ENCODE measurements around the gene EHD2.
"Not testable (repeated sequence)": the region's sequence is repeated elsewhere in the genome, so short reads cannot be mapped to it uniquely, and the experiment has no call there.

The EHD2 gene

DNA sequence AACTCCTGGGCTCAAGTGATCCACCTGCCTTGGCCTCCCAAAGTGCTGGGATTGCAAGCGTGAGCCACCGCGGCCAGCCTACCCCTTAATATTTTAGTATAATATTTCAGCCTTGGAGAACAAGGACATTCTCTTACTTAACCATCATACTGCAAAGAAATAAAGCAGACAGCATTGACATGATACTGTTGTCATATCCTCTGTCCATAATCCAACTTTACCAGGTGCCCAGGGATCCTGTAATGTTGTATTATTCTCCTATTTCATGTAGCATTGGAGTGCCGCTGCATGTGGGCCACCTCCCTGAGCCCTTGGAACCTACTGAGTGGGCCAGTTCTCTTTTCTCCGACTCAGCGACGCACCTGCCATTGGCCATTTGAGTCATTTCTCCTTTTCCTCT, 21.4 kb upstream of the EHD2 start:
- DNase-seq = no peak

DNA sequence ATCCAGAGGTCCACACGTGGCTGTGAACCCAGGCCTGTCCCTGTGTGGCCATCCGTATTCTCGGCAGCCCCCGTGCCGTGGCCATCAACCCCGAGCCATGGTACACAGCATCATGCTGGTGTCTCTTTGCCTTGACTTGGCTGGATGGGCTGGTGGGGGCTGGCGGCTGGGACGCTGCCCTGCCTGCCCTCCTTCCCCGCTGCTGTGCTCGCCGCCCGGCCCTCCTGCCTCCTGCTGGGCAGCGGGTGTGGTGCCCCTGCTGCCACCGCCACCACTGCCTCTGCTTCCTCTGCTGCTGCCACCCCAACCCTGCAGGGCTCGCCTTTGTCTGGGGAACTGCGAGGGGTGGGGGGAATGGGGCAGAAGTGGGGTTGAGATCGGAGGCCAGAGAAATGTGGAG, 19.7 kb upstream of the EHD2 start:
- no peak for DNase-seq

DNA sequence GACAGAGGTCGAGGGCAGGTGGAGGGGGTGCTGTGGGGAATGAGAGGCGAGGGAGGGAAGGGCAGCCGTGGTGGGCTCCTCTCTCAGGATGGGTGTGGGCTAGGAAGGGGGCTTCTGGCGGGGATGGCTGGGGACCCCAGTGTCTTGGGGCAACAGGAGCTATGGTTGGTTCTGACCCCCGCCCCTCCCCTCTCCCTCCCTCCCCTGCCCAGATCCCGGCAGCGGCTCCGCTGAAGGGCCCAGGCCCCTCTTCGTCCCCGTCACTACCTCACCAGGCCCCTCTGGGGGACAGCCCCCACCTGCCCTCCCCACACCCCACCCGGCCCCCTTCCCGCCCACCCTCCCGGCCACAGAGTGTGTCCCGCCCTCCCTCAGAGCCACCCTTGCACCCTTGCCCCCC, 19.3 kb upstream of the EHD2 start:
- no peak for DNase-seq

DNA sequence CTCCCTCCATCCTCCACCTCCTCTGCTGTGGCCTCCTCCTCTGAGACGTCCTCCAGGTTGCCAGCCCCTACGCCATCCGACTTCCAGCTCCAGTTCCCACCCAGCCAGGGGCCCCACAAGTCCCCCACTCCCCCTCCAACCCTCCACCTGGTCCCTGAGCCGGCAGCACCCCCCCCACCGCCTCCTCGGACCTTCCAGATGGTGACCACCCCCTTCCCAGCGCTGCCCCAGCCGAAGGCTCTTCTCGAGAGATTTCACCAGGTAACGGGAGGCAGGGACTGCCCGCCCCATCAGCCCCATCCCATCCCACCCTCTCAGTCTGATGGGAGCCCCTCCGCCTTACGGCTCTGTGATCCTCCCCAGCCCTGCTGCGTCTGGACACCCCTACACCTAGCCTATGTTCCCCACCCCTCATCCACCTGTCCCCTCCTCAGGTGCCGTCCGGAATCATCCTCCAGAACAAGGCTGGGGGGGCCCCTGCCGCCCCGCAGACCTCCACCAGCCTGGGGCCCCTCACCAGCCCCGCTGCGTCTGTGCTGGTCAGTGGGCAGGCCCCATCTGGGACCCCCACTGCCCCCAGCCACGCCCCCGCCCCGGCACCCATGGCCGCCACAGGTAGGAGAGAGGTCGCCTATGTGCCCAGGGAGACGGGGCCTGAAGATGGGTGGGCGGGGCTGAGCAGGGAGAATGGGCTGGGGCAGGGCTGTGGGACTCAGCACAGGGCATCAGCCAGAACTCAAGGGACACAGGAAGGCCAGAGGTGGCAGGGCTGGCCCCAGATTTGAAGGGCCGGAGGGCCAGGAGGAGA, 18.6 kb upstream of the EHD2 start:
- no peak for DNase-seq

DNA sequence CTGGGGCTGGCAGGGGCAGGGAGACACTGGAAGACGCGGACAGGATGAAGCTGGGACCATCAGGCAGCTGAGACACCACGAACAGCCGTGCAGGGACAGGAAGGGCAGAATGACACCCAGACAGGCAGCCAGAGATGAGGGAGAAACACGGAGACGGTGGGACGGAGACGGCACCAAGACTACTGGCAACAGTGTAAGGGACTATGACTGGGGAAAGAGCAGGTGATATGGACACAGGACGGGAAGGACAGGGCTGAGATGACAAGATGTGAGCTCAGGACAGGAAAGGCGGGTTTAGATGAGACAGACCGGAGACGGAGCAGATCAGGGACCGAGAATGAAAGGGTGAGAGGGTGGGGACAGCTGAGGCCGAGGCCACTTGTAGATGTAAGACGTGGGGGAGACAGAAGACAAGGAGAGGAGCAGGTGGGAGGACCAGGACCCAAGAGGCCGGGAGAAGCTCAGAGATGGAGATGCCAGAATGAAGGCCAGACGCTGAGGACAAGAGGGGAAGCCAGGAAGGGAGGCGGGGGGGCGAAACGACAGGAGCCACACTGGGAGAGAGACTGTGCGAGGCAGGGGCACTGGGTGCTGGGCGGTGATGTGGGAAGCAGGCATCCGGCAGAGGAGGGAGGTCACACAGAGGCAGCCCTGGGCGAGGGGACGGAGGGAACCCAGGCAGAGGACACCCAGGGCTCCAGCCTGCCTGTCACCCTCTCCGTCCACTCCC, 17.5 kb upstream of the EHD2 start:
- DNase-seq = no peak

DNA sequence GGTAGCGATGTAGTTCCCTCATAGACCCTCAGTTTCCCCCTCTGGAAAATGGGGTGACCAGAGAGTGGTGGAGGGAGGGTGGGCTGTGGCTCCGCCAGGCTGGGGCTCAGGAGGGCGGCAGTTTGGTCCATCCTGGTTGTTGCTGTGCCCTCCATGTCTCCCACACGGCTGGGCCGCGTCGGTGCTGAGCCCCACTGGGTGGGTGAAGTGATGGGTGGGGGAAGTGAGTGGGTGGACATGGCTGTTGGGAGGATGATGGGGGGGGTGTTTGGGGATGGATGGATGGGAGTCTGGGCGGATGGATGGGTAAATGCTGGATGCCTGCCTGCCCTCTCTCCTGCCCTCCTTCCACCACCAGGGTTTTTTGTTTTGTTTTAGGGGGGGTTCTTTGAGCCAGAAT, 16.6 kb upstream of the EHD2 start:
- DNase-seq = no peak

DNA sequence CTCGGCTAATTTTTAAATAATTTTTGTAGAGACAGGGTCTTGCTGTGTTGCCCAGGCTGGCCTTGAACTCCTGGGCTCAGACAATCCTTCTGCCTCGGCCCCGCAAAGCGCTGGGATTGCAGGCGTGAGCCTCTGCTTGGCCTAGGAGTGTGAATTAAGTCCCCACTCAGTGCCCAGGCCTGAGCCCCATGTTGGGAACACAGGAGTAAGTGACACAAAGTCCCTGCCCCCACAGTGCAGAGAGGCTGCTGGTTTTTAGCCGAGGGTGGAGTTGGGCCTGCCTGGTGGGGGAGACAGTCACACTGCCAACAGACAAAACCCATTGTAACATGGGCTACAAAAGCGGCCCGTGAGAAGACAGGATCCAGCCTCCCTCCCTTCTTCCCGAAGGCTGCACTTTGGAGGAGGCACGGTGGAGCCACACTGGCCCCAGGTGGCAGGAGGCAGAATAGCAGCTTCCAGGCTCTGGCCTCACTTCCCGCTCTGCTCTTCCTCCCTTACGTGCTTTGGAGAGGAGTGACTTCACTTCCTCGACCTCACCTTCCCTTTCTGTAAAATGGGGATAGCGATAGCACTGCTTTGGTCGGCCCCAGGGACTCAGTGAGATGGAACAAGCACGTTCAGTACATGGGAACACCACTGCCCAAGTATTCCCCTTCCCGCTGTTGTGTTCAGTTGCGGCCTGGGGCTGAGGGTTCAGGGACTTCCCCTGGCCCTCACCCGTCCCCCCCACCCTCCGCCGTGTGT, 15.2 kb upstream of the EHD2 start:
- DNase-seq = peak; percentile 90

DNA sequence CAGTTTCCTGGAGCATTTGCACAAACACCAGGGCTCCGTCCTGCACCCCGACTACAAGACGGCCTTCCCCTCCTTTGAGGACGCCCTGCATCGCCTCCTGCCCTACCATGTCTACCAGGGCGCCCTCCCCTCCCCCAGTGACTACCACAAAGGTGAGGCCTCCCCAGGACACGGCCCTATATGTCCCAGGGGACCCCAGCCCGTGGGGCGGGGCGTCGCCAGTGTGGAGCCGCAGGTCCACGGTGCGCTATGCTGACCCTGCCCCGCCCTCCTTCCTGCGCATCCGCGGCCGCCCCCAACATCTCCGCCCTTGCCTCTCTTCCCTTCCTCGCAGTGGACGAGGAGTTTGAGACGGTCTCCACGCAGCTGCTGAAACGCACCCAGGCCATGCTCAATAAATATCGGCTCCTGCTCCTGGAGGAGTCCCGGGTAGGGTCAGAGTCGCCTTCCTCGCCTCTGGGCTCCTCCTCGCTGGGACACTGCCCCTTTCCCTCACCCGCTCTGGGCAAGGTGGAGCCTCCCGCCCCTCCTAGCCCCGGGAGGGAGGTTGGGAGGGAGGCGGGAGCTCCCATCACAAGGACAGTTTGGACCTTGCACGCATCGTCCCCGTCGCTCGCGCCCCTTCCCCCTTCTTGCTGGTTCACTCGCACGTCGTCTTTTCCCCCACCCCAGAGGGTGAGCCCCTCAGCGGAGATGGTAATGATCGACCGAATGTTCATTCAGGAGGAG, 14.4 kb upstream of the EHD2 start:
- no peak for DNase-seq

DNA sequence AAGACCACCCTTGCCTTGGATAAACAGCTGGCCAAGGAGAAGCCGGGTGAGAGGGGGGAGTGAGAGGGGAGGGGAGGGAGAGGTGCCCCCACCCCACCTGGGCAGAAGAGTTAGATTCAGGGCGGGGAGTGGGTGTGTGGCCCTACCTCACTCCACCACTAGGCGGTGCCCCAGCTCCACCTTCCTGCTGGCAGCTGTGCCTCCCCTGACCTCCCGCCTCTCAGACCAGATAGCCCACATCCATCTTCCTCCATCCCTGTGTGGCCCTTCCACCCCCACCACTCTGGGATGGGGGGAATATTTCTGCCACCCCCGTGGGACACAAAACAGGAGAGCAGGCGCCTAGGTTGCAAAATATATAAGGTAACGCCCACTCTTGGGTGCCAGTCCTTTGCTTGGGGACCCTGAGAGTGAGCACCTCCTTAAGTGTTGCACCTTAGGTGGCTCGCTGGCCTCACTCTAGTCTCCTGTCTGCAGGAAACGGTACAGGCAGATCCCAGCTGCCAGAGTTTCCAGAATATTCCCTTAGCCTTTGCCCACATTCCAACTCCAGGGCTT, 13.8 kb upstream of the EHD2 start:
- DNase-seq = no peak

DNA sequence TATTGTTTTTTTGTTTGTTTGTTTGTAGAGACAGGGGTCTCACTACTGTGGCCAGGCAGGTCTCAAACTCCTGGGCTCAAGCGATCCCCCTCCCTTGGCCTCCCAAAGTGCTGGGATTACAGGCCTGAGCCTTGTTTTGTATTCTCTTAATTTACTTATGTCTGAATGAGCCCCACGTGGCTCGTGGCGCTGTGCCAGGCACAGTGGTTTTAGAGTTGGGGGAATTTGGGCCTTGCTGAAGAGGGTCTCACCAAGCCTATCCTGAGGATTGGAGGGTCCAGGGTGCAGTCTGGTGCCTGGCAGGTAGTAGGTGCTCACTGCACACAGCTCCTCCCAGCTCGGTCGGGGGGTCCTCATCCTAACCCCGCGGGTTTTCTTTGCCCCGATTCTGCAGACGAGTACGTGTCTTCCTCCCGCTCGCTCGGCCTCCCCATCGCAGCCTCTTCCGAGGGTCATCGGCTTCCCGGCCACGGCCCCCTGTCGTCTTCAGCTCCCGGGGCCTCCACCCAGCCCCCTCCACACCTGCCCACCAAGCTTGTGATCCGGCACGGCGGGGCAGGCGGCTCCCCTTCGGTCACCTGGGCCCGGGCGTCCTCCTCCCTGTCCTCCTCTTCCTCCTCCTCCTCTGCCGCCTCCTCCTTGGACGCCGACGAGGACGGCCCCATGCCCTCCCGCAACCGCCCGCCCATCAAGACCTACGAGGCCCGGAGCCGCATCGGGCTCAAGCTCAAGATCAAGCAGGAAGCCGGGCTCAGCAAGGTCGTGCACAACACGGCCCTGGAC, 12.1 kb upstream of the EHD2 start:
- DNase-seq = no peak

DNA sequence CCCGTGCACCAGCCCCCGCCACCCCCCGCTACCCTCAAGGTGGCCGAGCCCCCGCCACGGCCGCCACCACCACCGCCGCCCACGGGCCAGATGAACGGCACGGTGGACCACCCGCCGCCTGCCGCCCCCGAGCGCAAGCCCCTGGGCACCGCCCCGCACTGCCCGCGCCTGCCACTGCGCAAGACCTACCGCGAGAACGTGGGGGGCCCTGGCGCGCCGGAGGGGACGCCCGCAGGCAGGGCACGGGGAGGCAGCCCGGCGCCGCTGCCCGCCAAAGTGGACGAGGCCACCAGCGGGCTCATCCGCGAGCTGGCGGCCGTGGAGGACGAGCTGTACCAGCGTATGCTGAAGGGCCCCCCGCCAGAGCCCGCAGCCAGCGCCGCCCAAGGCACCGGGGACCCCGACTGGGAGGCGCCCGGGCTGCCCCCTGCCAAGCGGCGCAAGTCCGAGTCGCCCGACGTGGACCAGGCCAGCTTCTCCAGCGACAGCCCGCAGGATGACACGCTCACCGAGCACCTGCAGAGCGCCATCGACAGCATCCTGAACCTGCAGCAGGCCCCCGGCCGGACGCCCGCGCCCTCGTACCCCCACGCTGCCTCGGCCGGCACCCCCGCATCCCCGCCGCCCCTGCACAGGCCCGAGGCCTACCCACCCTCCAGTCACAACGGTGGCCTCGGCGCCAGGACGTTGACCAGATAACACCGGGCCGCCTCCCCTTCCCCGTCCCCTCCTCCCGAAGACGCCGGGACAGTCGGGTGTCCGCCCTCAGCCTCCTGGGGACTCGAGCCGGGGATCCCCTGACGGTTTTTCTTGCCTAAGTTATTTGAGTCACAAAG, 11.3 kb upstream of the EHD2 start:
- no peak for DNase-seq

DNA sequence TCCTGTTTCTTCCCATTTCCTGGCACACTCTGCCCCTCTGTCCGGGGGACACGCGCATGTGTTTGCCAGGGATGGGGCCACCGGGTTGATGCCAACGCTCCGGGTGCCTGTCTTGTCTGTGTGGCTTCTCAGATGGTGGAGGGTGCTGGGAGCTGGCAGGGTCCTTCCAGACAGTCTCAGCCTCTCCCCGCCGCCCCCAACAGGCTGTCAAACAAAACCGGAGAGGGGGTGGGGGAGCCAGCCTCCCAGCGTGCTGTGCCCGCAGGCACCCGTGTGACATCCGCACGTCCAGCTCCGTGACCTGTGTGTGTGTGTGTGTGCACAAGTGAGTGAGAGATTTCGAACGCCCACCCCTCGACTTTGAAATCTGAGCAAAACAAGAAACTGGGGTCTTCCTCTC, 10.6 kb upstream of the EHD2 start:
- DNase-seq = no peak

DNA sequence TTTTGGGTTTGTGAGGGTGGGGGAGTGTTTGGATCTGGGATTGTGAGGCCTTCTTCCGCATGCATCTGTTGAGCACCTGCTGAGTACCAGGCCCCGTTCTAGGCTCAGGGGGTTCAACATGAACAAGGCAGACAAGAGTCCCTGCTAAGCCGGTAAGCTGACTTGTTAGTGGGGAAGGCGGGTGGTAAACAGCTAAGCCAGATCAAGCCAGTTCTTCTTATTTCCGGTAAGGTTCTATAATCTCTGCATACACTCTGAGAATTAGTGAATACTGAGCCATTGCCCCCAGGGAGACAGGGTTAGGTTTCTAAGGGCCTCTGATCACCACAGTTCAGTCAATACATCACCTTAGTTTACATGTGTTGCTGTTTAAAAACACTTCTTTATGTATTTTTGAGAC, 9.9 kb upstream of the EHD2 start:
- no peak for DNase-seq

DNA sequence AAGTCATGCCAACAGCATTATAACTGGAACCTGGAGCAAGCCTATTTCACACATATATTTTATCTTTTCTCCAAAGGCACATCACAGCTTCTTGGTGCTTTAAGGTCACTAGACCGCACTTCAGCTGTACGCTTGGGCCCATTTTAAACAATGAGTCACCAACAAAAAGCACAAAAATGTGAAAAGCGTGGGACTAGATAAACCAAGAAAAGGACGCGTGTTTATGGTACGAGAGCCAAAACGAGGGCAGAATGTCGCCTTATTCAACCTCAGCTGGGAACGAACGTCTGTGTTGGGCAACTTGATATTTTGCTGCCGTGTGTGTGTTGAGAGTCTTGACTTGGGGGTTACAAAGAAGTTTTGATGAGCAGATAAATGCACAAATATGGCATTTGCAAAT, 9.2 kb upstream of the EHD2 start:
- DNase-seq = no peak

DNA sequence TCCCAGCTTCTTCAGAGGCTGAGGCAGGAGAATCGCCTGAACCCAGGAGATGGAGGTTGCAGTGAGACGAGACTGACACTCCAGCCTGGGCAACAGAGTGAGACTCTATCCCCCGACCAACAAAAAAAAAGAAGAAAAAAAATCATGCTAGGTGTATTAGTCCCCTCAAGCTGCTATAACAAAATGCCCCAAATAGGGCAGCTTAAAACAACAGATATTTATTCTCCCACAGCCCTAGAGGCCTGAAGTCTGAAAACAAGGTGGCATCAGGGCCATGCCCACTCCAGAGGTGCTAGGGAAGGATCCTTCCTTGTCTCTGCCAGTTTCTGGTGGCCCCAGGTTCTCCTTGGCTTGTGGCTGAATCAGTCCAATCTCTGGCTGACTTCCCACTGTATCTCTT, 8.6 kb upstream of the EHD2 start:
- no peak for DNase-seq

DNA sequence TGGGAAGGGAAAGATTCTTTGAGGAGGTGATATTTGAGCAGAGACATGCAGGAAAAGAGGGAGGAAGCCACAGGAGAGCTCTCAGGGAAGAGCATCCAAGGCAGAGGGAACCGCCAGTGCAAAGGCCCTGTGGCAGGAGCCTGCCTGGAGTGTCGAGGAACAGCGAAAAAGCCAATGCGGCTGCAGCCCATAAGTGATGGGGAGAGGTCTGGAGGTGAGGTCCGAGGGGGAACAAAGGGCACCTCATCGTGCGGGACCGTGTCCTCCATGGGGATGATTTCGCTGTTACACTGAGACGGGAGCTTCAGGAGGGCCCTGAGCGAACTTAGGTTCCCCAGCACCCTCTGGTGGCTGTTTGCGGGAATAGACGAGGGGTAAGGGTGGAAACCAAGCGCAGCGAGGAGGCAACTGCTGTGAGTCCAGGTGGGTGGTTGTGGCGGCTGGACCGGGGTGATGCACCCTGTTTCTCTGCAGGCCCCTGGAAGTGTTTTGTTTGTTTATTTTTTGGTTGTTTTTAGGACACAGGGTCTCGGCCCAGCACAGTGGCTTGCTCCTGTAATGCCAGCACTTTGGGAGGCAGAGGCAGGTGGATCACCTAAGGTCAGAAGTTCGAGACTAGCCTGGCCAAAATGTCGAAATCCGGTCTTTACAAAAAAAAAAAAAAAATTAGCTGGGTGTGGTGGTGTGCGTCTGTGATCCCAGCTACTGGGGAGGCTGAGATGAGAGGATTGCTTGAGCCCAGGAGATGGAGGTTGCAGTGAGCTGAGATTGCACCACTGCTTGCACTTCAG, 5.9 kb upstream of the EHD2 start:
- DNase-seq = peak; percentile 72

DNA sequence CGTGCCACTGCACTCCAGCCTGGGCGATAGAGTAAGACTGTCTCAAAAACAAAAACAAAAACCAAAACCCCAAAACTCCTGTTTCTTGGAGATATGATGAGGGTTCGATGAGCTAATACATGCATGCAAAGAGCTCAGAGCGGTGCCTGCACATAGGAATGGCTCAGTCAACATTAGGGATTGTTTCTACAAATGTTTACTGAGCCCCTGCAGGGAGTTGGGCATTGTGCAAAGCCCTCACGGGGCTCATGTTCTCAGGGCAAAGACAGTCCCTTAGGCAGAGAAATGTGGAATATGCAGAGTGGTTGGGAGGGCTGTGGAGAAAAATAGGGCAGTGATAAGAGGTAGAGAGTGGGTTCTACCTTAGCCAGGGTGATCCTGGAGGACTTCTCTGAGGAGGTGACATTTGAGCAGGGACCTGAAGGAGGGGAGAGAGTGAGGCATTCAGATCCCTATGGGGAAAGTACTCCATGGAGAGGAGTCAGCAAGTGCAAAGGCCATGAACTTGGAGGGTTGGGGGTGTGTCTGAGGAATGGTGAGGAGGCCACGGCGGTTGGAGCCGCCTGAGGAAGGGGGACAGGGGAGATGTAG, 1.5 kb upstream of the EHD2 start:
- no peak for DNase-seq

DNA sequence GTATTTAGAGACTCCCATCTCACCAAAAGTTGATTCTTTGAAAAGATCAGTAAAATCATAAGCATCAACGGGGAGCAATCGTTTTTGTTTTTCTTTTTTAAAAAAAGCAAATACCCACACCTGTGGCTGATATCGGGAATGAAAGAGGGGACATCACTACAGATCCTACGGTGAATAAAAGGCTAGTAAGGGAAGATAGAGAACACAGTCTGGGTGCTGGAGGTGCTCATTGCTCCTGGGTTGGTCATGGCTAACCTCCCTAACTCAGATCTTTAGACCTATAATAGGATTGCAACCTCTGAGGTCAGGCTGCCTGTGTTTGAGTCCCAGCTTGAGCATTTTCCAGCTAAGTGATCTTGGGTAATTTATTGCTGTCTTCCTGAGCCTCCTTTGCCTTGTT, 1.1 kb downstream of the EHD2 start:
- DNase-seq = no peak

DNA sequence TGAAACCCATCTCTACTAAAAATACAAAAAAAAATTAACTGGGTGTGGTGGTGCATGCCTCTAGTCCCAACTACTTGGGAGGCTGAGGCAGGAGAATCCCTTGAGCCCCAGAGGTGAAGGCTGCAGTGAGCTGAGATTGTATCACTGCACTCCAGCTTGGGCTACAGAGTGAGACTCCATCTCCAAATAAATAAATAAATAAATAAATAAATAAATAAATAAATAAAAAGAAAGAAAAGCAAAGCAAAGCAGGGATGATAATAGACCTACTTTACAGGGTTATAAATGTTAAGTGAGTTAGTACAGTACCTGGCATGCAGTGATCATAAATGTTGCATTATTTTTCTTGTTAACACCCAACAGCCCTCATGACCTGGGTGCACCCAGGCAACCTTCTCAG, 1.6 kb downstream of the EHD2 start:
- DNase-seq = not testable (repeated sequence)
